Prostate gland (tissue), 2 donors: ENCODE data around the gene ADAT2. TPM values are rescaled to one million over a fixed set of nuclear protein-coding genes. Genes with fewer than 3 reads are reported as not detected.

ENCODE experiments used
- DNase-seq: peaks from one replicate; pipeline ENCODE4 v3.0.0-alpha.2; 2019; ENCODE audit warnings: low spot score
- H3K27ac ChIP-seq, 2 donors: fragments of 200-600 bp; sonication (generic); 2 replicates each; pipeline ENCODE4 v1.5.1; 2017 to 2019
- H3K27me3 ChIP-seq: fragments of 200-600 bp; sonication (generic); replicated peaks from 2 replicates; pipeline ENCODE4 v1.5.1; 2019; ENCODE audit not compliant: insufficient read depth
- H3K36me3 ChIP-seq, 2 donors: fragments of 200-600 bp; sonication (generic); 1 replicate in 1 of 2; 2 replicates in 1 of 2; pipeline versions ENCODE4 v1.5.1 to v1.8.1; 2017 to 2019
- H3K4me1 ChIP-seq: fragments of 200-600 bp; sonication (generic); replicated peaks from 2 replicates; pipeline ENCODE4 v1.5.1; 2019
- H3K4me3 ChIP-seq, 2 donors: fragments of 200-600 bp; sonication (generic); 2 replicates each; pipeline ENCODE4 v1.5.1; 2017 to 2019
- H3K9me3 ChIP-seq: fragments of 200-600 bp; sonication (generic); 2 replicates; pipeline ENCODE4 v1.5.1; 2017
- POLR2A ChIP-seq: fragments of 450-650 bp; IDR thresholded peaks from one replicate; pipeline ENCODE4 v1.6.1; 2016; ENCODE audit warnings: antibody characterized with exemption, mild to moderate bottlenecking
- POLR2AphosphoS5 ChIP-seq: sonication (generic); formaldehyde crosslinking; IDR thresholded peaks from one replicate; pipeline ENCODE4 v1.6.1; 2017; ENCODE audit warnings: antibody characterized with exemption
- WGBS: methylation state at CpG from one replicate; pipeline ENCODE4 v1.1.5; 2018; 5-methylcytosine and 5-hydroxymethylcytosine counted together
- intact Hi-C: fragments of 100-400 bp; cut with DNase I; formaldehyde crosslinking; loops from one replicate; pipeline ENCODE4 v1.14.2; 2022
- total RNA-seq, 2 donors: library from RNA; depleted of rRNA; stranded (reverse); fragments of >200 nt; gene quantifications; one replicate each; pipeline ENCODE4 v1.1.0, GENCODE V29; 2016
- TF ChIP-seq, protein P1 (sequence below), 4 experiments: fragments of 200-600 bp in 2 of 4; fragments of 450-650 bp in 2 of 4; sonication (generic) in 2 of 4; IDR thresholded peaks; 1 replicate in 3 of 4; 2 replicates in 1 of 4; pipeline ENCODE4 v1.5.1; 2016 to 2019; ENCODE audit warnings: antibody characterized with exemption in 4 of 4, mild to moderate bottlenecking in 2 of 4, moderate library complexity in 2 of 4

Gene ADAT2
- total RNA-seq, 2 donors from 2014 or later = 3.2 to 4.2 TPM

DNA sequence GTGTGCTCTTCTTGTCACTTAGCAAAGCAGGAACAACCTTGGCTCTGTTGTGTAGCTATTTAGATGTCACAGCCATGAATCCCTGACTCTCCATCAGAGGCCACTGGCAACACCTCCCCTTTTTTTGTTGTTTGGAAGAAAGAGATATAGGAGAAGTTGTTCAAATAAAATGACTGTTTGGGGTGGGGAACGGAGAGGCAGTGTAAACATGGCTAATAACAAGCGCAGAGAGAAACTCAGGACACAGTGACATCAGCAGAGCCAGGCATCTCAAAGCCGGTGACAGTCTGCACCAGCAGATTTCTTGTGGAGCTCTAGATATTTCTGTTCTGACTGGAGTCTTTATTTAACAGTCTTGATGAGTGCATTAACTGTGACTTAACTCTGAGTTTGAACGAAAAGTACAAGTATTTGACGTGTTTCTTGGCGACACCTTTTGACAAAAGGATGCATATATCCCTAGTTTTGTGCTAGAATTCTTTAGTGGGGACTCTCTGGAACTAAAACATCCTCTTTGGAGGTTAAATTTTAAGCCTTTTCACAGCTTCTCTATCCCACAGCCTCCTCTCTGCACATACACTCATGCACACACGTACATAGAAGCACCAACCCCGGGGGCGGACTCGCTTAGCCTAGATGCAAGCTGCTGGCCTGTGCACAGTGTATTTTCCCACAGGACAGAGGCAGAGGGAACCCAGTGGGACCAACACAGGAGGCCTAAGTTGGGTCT lies 53.8 kb downstream of the ADAT2 start:
- 72% methylated on average over 10 of the region's 10 CpGs for WGBS
- intact Hi-C loops = no loop called here
- Histone ChIP-seq H3K4me3 (no peak overlapping the region), H3K4me1 (no peaks in the 10 kb centered on the region), H3K36me3 (no peaks in the 10 kb centered on the region), H3K9me3 (no peaks in the 10 kb centered on the region), H3K27me3 (no peaks in the 10 kb centered on the region), H3K27ac (no peak overlapping the region)
- TF ChIP-seq, protein P1, sequence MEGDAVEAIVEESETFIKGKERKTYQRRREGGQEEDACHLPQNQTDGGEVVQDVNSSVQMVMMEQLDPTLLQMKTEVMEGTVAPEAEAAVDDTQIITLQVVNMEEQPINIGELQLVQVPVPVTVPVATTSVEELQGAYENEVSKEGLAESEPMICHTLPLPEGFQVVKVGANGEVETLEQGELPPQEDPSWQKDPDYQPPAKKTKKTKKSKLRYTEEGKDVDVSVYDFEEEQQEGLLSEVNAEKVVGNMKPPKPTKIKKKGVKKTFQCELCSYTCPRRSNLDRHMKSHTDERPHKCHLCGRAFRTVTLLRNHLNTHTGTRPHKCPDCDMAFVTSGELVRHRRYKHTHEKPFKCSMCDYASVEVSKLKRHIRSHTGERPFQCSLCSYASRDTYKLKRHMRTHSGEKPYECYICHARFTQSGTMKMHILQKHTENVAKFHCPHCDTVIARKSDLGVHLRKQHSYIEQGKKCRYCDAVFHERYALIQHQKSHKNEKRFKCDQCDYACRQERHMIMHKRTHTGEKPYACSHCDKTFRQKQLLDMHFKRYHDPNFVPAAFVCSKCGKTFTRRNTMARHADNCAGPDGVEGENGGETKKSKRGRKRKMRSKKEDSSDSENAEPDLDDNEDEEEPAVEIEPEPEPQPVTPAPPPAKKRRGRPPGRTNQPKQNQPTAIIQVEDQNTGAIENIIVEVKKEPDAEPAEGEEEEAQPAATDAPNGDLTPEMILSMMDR (IDR thresholded peaks at IDR 0.05) = no peak
- no peak for TF ChIP-seq POLR2A
- no peak for DNase-seq

DNA sequence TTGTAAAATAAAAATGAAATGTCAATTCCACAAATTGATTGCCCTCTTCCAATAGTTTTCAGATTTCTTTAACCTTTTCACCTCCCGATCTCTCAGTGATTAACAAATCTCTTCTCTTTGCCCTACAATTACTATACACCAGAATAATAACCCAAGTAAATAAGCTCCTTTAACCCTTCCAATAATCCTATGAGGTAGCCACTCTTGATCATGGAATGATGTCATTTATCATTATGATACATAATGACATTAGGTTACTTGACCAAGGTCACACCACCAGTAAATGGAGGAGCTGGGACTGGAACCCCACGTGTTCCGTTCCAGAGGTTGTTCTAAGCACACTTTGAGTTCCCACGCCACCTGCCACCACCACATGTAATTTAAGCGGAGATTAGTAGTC lies 54.8 kb downstream of the ADAT2 start:
- TF ChIP-seq, protein P1 (IDR thresholded peaks at IDR 0.05) = no peak
- no peak for TF ChIP-seq POLR2AphosphoS5
- TF ChIP-seq POLR2A = no peak
- H3K27me3 ChIP-seq = no peaks in the 10 kb centered on the region
- H3K4me1 ChIP-seq = no peaks in the 10 kb centered on the region
- no peak overlapping the region for H3K27ac ChIP-seq
- intact Hi-C loops = no loop called here
- DNase-seq = no peak
- WGBS = 95% methylated on average over 5 of the region's 5 CpGs
- no peaks in the 10 kb centered on the region for H3K36me3 ChIP-seq
- no peak overlapping the region for H3K4me3 ChIP-seq
- H3K9me3 ChIP-seq = no peaks in the 10 kb centered on the region

DNA sequence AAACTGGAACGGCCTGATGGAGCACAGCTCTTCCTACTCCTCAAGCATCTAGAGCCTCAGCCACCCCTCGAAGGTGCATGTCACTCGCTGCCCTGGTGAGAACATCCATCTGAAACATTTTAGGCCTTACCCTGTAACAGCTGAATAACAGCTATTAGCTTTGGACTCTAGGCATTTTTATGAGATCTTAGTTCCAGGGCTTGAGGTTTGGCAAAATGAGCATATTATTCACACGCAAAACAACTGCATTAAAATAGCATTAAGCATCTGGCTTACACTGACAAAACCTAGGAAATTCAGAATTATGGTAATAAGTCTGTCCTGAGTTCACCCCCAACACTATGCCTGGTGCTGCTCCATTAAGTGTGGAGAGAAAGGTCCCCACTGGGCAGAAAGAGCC lies 56.1 kb downstream of the ADAT2 start:
- Histone ChIP-seq H3K9me3 (no peaks in the 10 kb centered on the region), H3K4me3 (no peak overlapping the region), H3K27me3 (no peaks in the 10 kb centered on the region), H3K4me1 (no peaks in the 10 kb centered on the region), H3K36me3 (no peaks in the 10 kb centered on the region), H3K27ac (no peak overlapping the region)
- no peak for DNase-seq
- intact Hi-C loops = no loop called here
- TF ChIP-seq POLR2AphosphoS5 = no peak
- no peak for TF ChIP-seq POLR2A
- TF ChIP-seq, protein P1 (IDR thresholded peaks at IDR 0.05) = no peak
- 54% methylated on average over 4 of the region's 4 CpGs for WGBS

DNA sequence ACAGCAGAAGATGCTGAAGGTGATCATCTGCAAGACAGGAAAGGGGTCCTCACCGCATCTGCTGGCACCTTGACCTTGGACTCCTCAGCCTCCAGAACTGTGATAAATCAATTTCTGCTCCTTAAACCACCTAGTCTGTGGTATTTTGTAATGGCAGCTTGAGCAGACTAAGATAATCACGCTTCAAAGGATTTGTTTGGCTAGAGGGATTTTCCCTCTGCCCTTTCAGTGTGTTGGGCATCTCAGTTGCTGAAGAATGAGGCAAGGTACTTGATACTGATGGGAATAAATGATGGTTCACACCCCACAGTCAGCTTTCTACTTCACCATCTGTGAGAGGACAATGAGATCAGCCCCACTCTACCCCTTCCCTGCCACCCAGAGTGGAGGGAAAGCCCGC lies 60.2 kb downstream of the ADAT2 start:
- 92% methylated on average over 3 of the region's 3 CpGs for WGBS
- no peaks in the 10 kb centered on the region for H3K9me3 ChIP-seq
- no peak overlapping the region for H3K4me3 ChIP-seq
- H3K36me3 ChIP-seq = no peaks in the 10 kb centered on the region
- TF ChIP-seq POLR2AphosphoS5 (no peak), POLR2A (no peak)
- TF ChIP-seq, protein P1 (IDR thresholded peaks at IDR 0.05) = no peak
- no peak for DNase-seq
- no peak overlapping the region for H3K27ac ChIP-seq
- H3K27me3 ChIP-seq = no peaks in the 10 kb centered on the region
- intact Hi-C loops = no loop called here
- H3K4me1 ChIP-seq = no peaks in the 10 kb centered on the region

DNA sequence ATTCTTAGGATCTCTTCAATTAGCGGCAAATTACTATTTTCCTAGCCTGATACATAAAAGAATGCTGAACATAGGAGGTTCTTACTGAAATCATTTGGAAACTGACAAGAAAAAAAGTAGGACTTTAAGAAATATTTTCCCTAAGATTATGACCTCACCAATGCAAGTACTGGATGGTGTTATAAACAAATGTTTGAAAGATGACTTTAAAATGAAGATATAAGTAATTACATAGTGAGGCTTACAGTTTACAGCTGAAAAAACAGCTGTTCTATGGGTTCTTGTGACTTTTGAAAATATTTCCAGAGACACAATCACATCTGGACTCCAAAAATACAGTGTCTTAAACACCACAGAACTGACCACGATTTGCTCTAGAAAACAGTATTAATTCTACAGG lies 64.9 kb downstream of the ADAT2 start:
- Histone ChIP-seq H3K27me3 (no peaks in the 10 kb centered on the region), H3K4me3 (no peak overlapping the region), H3K27ac (no peak overlapping the region), H3K36me3 (no peaks in the 10 kb centered on the region), H3K9me3 (no peaks in the 10 kb centered on the region), H3K4me1 (no peaks in the 10 kb centered on the region)
- intact Hi-C loops = no loop called here
- TF ChIP-seq POLR2A (no peak), POLR2AphosphoS5 (no peak)
- TF ChIP-seq, protein P1 (IDR thresholded peaks at IDR 0.05) = no peak
- 93% methylated on average over 2 of the region's 2 CpGs for WGBS
- DNase-seq = no peak
